IMR-90 (cell line): ENCODE results near the gene WDTC1.

ENCODE experiments used
- BHLHE40 ChIP-seq: fragments of 150-350 bp; IDR thresholded peaks from 2 replicates; pipeline ENCODE4 v1.6.1; 2016; ENCODE audit warnings: mild to moderate bottlenecking, low read depth, low read length
- CHD1 ChIP-seq: IDR thresholded peaks from 2 replicates; pipeline ENCODE4 v1.6.1; 2012; ENCODE audit warnings: low read depth, low read length, improper control_type of control experiment
- CTCF ChIP-seq: conservative IDR thresholded peaks from 2 replicates; pipeline ENCODE4 v1.5.1; 2012; ENCODE audit warnings: mild to moderate bottlenecking, low read depth, low read length, improper control_type of control experiment
- MAZ ChIP-seq: IDR thresholded peaks from 2 replicates; pipeline ENCODE4 v1.6.1; 2012; ENCODE audit warnings: low read depth, mild to moderate bottlenecking, low read length, improper control_type of control experiment, moderate library complexity, borderline replicate concordance
- NFE2L2 ChIP-seq: fragments of 150-350 bp; IDR thresholded peaks from 2 replicates; pipeline ENCODE4 v1.6.1; 2016; ENCODE audit warnings: low read depth, mild to moderate bottlenecking, low read length
- POLR2A ChIP-seq: IDR thresholded peaks from 2 replicates; pipeline ENCODE4 v1.6.1; 2012; ENCODE audit warnings: mild to moderate bottlenecking, low read depth, low read length
- RAD21 ChIP-seq: IDR thresholded peaks from 2 replicates; pipeline ENCODE4 v1.6.1; 2012; ENCODE audit warnings: low read length, improper control_type of control experiment
- RCOR1 ChIP-seq: IDR thresholded peaks from 2 replicates; pipeline ENCODE4 v1.6.1; 2012; ENCODE audit warnings: mild to moderate bottlenecking, low read length, improper control_type of control experiment; ENCODE audit not compliant: insufficient replicate concordance
- RFX5 ChIP-seq: IDR thresholded peaks from 2 replicates; pipeline ENCODE4 v1.8.0; 2012; ENCODE audit warnings: low read depth, mild to moderate bottlenecking, low read length, moderate library complexity
- SMC3 ChIP-seq: fragments of 150-350 bp; IDR thresholded peaks from 2 replicates; pipeline ENCODE4 v1.6.1; 2016; ENCODE audit warnings: low read depth, mild to moderate bottlenecking, antibody characterized with exemption, low read length, moderate library complexity
- USF2 ChIP-seq: fragments of 150-350 bp; IDR thresholded peaks from 2 replicates; pipeline ENCODE4 v1.6.1; 2017; ENCODE audit warnings: mild to moderate bottlenecking, antibody characterized with exemption, low read length, low read depth

- no peak for TF ChIP-seq CTCF
- TF ChIP-seq SMC3: no peak
- no peak for TF ChIP-seq POLR2A
- TF ChIP-seq RFX5: no peak
- TF ChIP-seq RAD21: no peak
- no peak for TF ChIP-seq BHLHE40
- TF ChIP-seq NFE2L2: no peak
- no peak for TF ChIP-seq RCOR1
- no peak for TF ChIP-seq USF2
- TF ChIP-seq CHD1: no peak
- TF ChIP-seq MAZ: no peak
Observed at GRCh38 chr1:27355683-27356082, 121.3 kb downstream of the WDTC1 start.
